OCI-LY3 (cell line): ENCODE measurements around the gene CD38.

ENCODE experiments used
- CTCF ChIP-seq: fragments of 200-600, 300-600 bp; sonication (generic); IDR thresholded peaks from 2 replicates; pipeline ENCODE4 v1.5.1; 2014; ENCODE audit warnings: antibody characterized with exemption, low read length, low read depth
- EZH2phosphoT487 ChIP-seq: fragments of 200-600 bp; shearing (Covaris generic); IDR thresholded peaks from 2 replicates; pipeline ENCODE4 v1.6.1; 2018; ENCODE audit warnings: antibody characterized with exemption, mixed run types, low read depth

- no peak for TF ChIP-seq CTCF
- no peak for TF ChIP-seq EZH2phosphoT487
These were observed 24.3 kb upstream of the CD38 start for GRCh38 chr4:15753786-15754185.
